Measurements from ENCODE around the gene PGA3.
A peak's percentile ranks its signal among the peaks of the same experiment; 100 is the strongest.

Gene PGA3

GRCh38 chr11:61254403-61255025 is 51.2 kb downstream of the PGA3 start:
- DNase-seq = peak; percentile 79 to 82

- no peak for DNase-seq
Observed at GRCh38 chr11:61256710-61257482, 53.6 kb downstream of the PGA3 start.

- DNase-seq = no peak
Observed at GRCh38 chr11:61258546-61258945, 55.2 kb downstream of the PGA3 start.

- DNase-seq = no peak
Observed at GRCh38 chr11:61259363-61259762, 56.0 kb downstream of the PGA3 start.
